ENCODE results near the gene AANAT.

The AANAT gene

DNA sequence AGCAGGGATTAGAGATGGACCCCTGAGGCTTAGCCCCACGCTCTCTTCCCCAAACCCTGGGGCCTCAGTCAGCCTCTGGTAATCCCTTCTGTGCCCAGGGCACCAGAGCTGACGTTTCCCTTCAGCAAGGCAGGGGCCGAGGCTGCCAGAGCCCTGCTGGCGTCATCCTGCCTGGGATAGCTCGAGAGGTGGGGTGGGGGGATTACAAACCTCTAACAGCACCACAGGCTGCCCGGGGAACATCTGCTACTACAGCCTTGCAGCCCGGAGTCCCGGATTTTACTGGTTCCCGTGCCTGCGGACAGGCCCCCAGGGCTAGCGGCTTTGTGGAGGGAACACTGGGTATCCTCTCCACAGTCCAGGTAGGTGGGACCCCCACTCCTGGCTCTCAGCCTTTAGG is at the start of gene AANAT:
Gene AANAT (plus strand): TSS at position 238 of the 400 bp plus-strand sequence. CDS start 1,144 bp downstream, outside the sequence.
- no peak within 1 kb of the TSS for H3K4me3 ChIP-seq (ENCODE audit: low read length)
- no peaks in the 10 kb centered on the region for H3K9me3 ChIP-seq (ENCODE audit: insufficient read depth, low read depth, low read length)
- peaks cover 7% of the 10 kb centered on the region; the same call in 1 of the 2 replicates for H3K4me1 ChIP-seq (ENCODE audit: insufficient read depth, low read length)
- no peak within 1 kb of the TSS for H3K9ac ChIP-seq (ENCODE audit: low read depth, low read length)
- 0 out of 2 replicates have a peak, but pooled peaks cover 5% of the 10 kb centered on the region for H3K36me3 ChIP-seq (ENCODE audit: insufficient read depth, low read depth, low read length)
- H3K27ac ChIP-seq (ENCODE audit: low read length), result no peak within 1 kb of the TSS
- no peaks in the 10 kb centered on the region for H3K27me3 ChIP-seq (ENCODE audit: insufficient read depth, low read length)

DNA sequence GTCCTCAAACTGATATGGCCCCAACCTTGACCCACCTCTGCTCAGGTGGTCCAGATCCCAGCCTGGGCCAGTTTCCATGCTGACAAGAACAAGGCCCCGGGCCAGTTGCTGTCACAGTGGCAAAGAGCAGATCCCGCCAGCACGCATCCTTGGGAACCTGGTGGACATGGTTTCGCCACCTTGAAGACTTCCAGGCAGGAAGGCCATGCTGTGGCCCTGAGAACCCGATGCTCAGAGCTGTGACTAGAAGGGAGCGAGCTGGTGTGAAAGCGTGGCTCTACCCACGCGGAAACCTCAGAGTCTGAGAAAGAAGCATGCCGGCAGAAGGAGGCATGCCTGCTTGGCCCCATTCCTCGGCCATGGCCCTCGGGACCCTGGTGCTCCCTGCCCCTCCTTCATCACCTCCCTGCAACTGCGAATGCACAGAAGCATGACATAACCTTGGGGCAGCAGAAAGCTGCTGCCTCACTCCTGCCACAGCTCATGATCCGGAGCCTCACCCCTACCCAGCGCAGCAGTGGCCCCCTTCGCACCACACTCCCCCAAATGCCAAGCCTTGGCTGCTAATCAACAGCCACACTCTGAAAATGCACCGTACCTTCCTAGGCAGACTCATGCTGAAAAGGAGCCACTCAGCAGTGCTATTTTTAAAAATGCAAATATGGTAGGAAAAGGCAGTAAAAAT is 47.7 kb upstream of the AANAT start:
- 0 out of 2 replicates have a peak, but pooled peaks cover 4% of the 10 kb centered on the region for H3K4me1 ChIP-seq (ENCODE audit: insufficient read depth, low read length)
- H3K27ac ChIP-seq (ENCODE audit: low read length), result no peak overlapping the region
- no peak overlapping the region for H3K4me3 ChIP-seq (ENCODE audit: low read length)

DNA sequence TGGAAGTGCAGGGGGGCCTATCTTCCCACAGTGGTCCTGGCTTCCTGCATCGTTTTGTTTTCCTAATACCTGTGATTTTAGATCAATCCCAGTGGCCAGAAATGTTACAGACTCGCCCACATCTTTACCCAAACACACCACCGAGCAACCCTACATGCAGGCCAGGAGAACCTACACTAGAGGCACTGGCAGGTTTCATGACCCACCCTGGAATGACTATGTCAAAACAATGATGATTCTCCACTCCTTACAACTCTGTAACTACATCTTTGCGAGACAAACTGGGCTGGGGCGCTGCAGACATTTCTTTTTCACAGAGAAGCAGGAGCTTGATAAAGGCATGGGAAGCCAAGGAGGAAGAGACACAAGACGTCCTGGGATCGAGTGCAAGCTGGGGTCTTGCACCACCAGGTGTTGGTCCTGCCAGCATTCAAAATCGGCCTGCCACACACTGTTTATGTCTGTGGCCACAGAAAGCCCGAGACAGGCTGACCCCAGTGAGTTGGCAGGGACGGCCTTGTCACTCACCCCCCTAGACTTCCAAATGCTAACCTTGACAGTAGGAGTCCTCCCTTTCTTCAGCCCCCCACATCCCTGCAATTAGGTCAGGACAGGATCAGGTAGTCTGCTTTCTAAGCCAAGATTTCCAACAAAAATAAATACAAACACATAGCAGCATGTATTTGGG is 46.9 kb upstream of the AANAT start:
- Histone ChIP-seq H3K27me3 (ENCODE audit: insufficient read depth, low read length) (no peaks in the 10 kb centered on the region), H3K4me1 (ENCODE audit: insufficient read depth, low read length) (0 out of 2 replicates have a peak, but pooled peaks cover 4% of the 10 kb centered on the region), H3K27ac (ENCODE audit: low read length) (no peak overlapping the region), H3K9me3 (ENCODE audit: insufficient read depth, low read depth, low read length) (no peaks in the 10 kb centered on the region), H3K4me3 (ENCODE audit: low read length) (no peak overlapping the region), H3K36me3 (ENCODE audit: insufficient read depth, low read depth, low read length) (0 out of 2 replicates have a peak, but pooled peaks cover 5% of the 10 kb centered on the region), H3K9ac (ENCODE audit: low read depth, low read length) (no peak overlapping the region)

More for the DNA sequence above, 47.7 kb upstream of the AANAT start:
- H3K36me3 ChIP-seq (ENCODE audit: insufficient read depth, low read depth, low read length), result 0 out of 2 replicates have a peak, but pooled peaks cover 5% of the 10 kb centered on the region
- H3K27me3 ChIP-seq (ENCODE audit: insufficient read depth, low read length), result no peaks in the 10 kb centered on the region
- no peaks in the 10 kb centered on the region for H3K9me3 ChIP-seq (ENCODE audit: insufficient read depth, low read depth, low read length)
- no peak overlapping the region for H3K9ac ChIP-seq (ENCODE audit: low read depth, low read length)

DNA sequence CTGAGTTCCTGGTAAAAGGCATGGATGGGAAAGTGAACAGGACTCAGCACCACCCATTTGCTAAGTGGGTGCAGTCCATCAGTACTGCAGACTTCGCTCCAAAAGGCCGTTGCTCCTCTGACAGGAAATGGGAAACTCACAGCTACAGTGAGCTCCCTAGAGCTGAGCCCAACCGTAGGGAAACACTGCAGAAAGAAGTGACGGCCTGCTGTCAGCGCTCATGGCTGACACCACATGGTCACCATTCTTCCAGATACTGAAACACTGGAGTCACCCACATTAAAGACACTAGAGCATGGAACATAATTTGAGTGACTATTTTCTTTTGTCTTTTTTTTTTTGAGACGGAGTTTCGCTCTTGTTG is 46.4 kb upstream of the AANAT start:
- Histone ChIP-seq H3K4me3 (ENCODE audit: low read length) (no peak overlapping the region), H3K9ac (ENCODE audit: low read depth, low read length) (no peak overlapping the region)

DNA sequence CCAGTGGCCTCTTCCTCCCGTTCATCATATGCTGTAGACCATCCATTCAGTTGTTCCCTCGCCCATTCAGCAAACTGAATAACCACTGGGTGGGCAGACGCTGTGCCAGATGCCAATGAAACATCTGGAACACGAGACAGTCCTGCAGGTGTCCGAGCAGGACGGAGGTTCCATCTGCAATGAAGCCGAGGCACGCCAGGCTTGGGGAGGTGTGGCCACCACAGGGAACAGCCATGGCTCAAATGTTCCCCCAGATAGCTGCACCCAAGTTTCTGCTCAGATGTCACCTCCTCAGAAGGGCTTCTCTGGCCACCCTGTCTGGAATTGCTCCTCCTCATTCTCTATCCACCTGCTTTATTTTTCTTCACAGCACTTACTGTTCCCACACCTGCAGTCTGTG is 45.0 kb upstream of the AANAT start:
- Histone ChIP-seq H3K27ac (ENCODE audit: low read length) (no peak overlapping the region), H3K4me1 (ENCODE audit: insufficient read depth, low read length) (0 out of 2 replicates have a peak, but pooled peaks cover 4% of the 10 kb centered on the region), H3K27me3 (ENCODE audit: insufficient read depth, low read length) (no peaks in the 10 kb centered on the region), H3K9ac (ENCODE audit: low read depth, low read length) (no peak overlapping the region), H3K36me3 (ENCODE audit: insufficient read depth, low read depth, low read length) (no peaks in the 10 kb centered on the region), H3K9me3 (ENCODE audit: insufficient read depth, low read depth, low read length) (no peaks in the 10 kb centered on the region), H3K4me3 (ENCODE audit: low read length) (no peak overlapping the region)

More for the DNA sequence above, 46.4 kb upstream of the AANAT start:
- Histone ChIP-seq H3K36me3 (ENCODE audit: insufficient read depth, low read depth, low read length) (0 out of 2 replicates have a peak, but pooled peaks cover 5% of the 10 kb centered on the region), H3K27ac (ENCODE audit: low read length) (no peak overlapping the region), H3K27me3 (ENCODE audit: insufficient read depth, low read length) (no peaks in the 10 kb centered on the region), H3K4me1 (ENCODE audit: insufficient read depth, low read length) (0 out of 2 replicates have a peak, but pooled peaks cover 4% of the 10 kb centered on the region), H3K9me3 (ENCODE audit: insufficient read depth, low read depth, low read length) (no peaks in the 10 kb centered on the region)

DNA sequence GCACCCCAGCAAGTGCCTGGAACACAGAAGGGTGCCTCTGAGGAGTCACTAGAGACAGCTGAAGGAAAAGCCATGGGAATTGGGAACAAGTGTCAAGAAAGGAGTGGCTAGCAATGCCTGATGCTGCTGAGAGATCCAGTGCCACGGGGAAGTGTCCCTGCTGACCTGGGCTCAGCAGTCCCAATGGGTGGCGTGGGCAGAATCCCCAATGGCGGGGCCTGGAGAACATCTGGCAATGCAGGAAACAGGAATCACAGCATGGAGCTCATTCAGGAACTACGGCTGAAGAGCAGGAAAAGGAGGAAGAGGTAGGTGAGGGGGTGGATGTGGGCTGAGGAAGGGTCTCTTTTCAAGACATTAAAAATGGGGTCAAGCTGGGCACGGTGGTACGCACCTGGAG is 44.5 kb upstream of the AANAT start:
- no peaks in the 10 kb centered on the region for H3K27me3 ChIP-seq (ENCODE audit: insufficient read depth, low read length)
- no peak overlapping the region for H3K4me3 ChIP-seq (ENCODE audit: low read length)
- H3K36me3 ChIP-seq (ENCODE audit: insufficient read depth, low read depth, low read length), result no peaks in the 10 kb centered on the region
- H3K4me1 ChIP-seq (ENCODE audit: insufficient read depth, low read length), result 0 out of 2 replicates have a peak, but pooled peaks cover 4% of the 10 kb centered on the region
- H3K9ac ChIP-seq (ENCODE audit: low read depth, low read length), result no peak overlapping the region
- no peaks in the 10 kb centered on the region for H3K9me3 ChIP-seq (ENCODE audit: insufficient read depth, low read depth, low read length)
- H3K27ac ChIP-seq (ENCODE audit: low read length), result no peak overlapping the region

DNA sequence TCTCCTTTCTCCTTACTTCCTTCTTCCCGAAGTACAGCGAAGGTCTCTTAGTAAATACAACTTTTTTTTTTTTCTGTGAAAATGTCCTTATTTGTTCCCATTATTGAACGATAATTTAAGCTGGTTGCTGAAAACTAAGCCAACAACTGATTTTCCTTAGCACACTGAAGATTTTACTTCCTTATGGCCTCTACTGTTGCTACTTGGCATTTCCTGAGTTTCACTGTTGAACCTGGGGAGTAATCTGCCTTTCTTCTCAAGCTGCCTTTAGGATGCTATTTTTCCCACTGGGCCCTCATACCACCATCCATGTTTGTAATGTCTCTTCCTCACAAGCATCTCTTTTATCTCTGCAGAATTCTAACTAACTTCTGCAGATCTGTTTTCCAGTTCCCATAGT is 40.5 kb upstream of the AANAT start:
- Histone ChIP-seq H3K27ac (ENCODE audit: low read length) (no peak overlapping the region), H3K9me3 (ENCODE audit: insufficient read depth, low read depth, low read length) (no peaks in the 10 kb centered on the region), H3K36me3 (ENCODE audit: insufficient read depth, low read depth, low read length) (no peaks in the 10 kb centered on the region), H3K9ac (ENCODE audit: low read depth, low read length) (no peak overlapping the region), H3K4me1 (ENCODE audit: insufficient read depth, low read length) (peaks cover 11% of the 10 kb centered on the region; the same call in 1 of the 2 replicates), H3K4me3 (ENCODE audit: low read length) (no peak overlapping the region), H3K27me3 (ENCODE audit: insufficient read depth, low read length) (no peaks in the 10 kb centered on the region)

DNA sequence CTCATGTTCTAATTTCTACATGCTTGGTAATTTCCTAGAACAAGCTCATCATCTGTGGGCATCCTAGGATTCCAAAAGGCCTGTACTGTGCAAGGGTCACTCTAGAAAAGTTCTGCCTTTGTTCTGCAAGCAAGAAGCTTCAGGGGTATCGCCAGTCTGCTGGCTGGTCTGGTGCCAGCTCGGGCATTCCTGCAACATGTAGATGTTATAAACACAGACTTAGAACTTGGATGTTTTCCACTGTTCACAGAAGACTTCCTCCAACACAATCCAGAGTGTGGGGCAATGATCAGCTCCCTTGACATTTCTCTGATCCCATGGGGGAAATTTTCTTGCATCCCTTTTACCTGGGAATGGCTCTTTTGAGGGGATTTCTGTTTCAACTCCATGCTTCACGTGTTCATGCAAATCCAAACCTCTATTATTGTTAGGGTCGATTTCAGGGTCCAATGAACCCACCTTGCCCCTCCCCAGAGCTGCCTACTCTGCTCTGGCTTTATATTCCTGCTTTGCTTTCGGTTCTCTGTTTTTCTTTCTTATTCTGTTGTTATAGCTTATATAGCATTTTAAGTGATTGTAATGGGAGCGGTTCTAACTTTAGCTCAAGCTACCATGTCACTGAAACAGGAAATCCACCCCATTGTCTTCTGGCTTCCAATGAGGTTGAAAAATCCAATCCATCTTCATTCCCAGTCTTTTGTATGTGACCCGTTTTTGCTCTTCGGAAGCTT is 39.7 kb upstream of the AANAT start:
- no peak overlapping the region for H3K27ac ChIP-seq (ENCODE audit: low read length)
- H3K4me1 ChIP-seq (ENCODE audit: insufficient read depth, low read length), result peaks cover 12% of the 10 kb centered on the region; the same call in 1 of the 2 replicates
- no peak overlapping the region for H3K4me3 ChIP-seq (ENCODE audit: low read length)

DNA sequence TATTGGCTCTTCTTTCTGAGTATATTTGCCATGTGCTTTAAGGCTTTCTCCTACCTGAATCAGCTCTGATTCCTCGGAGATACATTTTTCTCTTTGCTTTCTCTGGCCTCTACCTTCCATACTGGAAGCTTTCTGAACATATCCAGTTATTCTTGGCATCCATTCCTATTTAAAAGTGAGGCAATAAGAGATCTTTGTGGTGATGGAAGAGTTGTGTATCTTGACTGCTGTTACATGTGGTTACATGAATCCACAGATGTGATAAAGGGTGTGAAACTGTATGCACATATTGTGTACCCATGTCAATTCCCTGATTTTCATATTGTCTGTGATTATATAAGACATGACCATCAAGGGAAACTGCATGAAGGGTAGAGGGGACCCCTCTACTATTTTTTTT is 38.9 kb upstream of the AANAT start:
- H3K27me3 ChIP-seq (ENCODE audit: insufficient read depth, low read length), result no peaks in the 10 kb centered on the region
- H3K9me3 ChIP-seq (ENCODE audit: insufficient read depth, low read depth, low read length), result no peaks in the 10 kb centered on the region
- H3K4me3 ChIP-seq (ENCODE audit: low read length), result no peak overlapping the region
- peaks cover 12% of the 10 kb centered on the region; the same call in 1 of the 2 replicates for H3K4me1 ChIP-seq (ENCODE audit: insufficient read depth, low read length)
- H3K9ac ChIP-seq (ENCODE audit: low read depth, low read length), result no peak overlapping the region
- no peak overlapping the region for H3K27ac ChIP-seq (ENCODE audit: low read length)
- no peaks in the 10 kb centered on the region for H3K36me3 ChIP-seq (ENCODE audit: insufficient read depth, low read depth, low read length)

More for the DNA sequence above, 39.7 kb upstream of the AANAT start:
- no peaks in the 10 kb centered on the region for H3K36me3 ChIP-seq (ENCODE audit: insufficient read depth, low read depth, low read length)
- H3K9ac ChIP-seq (ENCODE audit: low read depth, low read length), result no peak overlapping the region
- H3K9me3 ChIP-seq (ENCODE audit: insufficient read depth, low read depth, low read length), result no peaks in the 10 kb centered on the region
- H3K27me3 ChIP-seq (ENCODE audit: insufficient read depth, low read length), result no peaks in the 10 kb centered on the region

DNA sequence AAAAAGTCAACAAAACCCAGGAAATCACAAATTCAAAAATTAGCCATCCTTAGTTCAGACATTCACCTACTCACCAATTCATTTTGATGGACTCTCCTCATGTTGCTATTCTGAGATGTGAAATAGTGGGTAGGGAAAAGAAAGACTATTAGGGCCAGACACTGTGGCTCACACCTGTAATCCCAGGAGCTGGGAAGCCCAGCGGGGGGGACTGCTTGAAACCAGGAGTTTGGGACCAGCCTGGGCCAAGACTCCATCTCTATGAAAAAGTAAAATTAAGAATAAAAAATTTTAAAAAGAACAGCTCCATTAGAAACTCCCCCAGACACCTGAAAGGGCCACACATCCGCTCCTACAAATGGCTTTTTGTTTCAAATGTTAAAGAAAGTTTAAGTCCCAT is 35.9 kb upstream of the AANAT start:
- Histone ChIP-seq H3K4me3 (ENCODE audit: low read length) (no peak overlapping the region), H3K9ac (ENCODE audit: low read depth, low read length) (no peak overlapping the region), H3K27me3 (ENCODE audit: insufficient read depth, low read length) (no peaks in the 10 kb centered on the region), H3K27ac (ENCODE audit: low read length) (no peak overlapping the region), H3K36me3 (ENCODE audit: insufficient read depth, low read depth, low read length) (no peaks in the 10 kb centered on the region), H3K9me3 (ENCODE audit: insufficient read depth, low read depth, low read length) (no peaks in the 10 kb centered on the region), H3K4me1 (ENCODE audit: insufficient read depth, low read length) (peaks cover 12% of the 10 kb centered on the region; the same call in 1 of the 2 replicates)

DNA sequence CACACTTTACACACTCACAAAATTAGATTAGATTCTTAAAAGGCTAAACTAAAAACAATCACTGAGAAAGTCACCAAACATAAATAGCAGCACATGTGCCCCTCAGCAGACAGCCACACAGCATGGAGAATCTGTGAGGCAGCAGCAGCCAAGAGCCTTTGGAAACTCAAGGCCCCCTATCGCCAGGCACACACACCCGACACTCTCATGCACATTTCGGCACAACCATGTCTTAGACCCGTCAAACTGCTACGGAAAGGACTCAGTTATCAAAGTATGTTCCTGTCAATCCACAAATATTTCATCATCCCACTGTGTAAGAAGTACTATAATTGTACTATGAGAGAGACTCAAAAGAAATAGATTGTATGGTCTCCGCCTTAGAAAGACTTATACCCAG is 35.4 kb upstream of the AANAT start:
- no peaks in the 10 kb centered on the region for H3K27me3 ChIP-seq (ENCODE audit: insufficient read depth, low read length)
- H3K36me3 ChIP-seq (ENCODE audit: insufficient read depth, low read depth, low read length), result no peaks in the 10 kb centered on the region
- peaks cover 12% of the 10 kb centered on the region; the same call in 1 of the 2 replicates for H3K4me1 ChIP-seq (ENCODE audit: insufficient read depth, low read length)
- H3K9me3 ChIP-seq (ENCODE audit: insufficient read depth, low read depth, low read length), result no peaks in the 10 kb centered on the region
- H3K4me3 ChIP-seq (ENCODE audit: low read length), result no peak overlapping the region
- no peak overlapping the region for H3K9ac ChIP-seq (ENCODE audit: low read depth, low read length)
- no peak overlapping the region for H3K27ac ChIP-seq (ENCODE audit: low read length)
